Hippocampal formation (tissue), 2 donors: ENCODE data around the gene SLC5A1.

Experiments
- DNase-seq, 2 donors: peaks; one replicate each; lab custom pipeline; 2025; lab: John Stamatoyannopoulos, UW

Gene SLC5A1

GRCh38 chr22:32050678-32051515 lies 7.8 kb downstream of the SLC5A1 start:
- no peak for DNase-seq

DNA sequence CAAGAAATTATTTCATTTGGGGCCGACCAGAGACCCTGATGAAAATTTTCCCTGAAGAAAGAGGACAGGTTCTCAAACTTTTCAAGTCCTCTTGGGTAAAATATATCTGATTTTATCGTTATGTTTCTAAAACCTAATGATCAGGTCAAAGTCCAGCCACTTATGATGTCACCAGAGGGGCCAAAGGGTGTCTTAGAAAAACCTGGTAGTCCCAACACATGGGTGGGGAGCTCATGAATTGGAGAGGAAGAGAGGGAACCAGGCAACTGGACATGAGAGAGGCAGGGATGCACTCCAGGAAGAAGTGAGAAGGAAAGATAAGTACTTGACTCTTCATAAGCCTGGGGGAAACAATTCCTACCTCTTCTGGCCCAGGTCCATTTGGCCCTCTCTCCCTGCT lies 9.2 kb downstream of the SLC5A1 start:
- DNase-seq: no peak

GRCh38 chr22:32052936-32053791 lies 10.1 kb downstream of the SLC5A1 start:
- no peak for DNase-seq

DNA sequence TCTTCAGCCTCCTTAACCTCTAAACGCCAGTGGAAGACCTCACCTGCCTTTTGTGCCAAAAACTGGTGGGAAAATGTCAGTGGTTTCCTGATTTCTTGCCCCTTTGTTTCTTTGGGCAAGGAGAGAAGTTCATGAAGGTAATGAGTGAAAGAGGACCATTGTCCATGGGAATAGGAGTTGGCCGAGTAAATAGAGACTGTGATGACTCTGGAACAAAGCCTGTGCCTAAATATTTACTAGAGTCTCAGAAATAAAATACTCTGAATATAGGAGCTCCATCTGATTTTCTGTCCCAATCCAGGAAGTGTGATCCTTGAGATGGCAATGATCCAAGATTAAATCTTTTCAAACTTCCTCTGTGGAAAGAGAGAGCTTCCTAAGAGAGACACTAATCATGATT lies 12.0 kb downstream of the SLC5A1 start:
- no peak for DNase-seq

DNA sequence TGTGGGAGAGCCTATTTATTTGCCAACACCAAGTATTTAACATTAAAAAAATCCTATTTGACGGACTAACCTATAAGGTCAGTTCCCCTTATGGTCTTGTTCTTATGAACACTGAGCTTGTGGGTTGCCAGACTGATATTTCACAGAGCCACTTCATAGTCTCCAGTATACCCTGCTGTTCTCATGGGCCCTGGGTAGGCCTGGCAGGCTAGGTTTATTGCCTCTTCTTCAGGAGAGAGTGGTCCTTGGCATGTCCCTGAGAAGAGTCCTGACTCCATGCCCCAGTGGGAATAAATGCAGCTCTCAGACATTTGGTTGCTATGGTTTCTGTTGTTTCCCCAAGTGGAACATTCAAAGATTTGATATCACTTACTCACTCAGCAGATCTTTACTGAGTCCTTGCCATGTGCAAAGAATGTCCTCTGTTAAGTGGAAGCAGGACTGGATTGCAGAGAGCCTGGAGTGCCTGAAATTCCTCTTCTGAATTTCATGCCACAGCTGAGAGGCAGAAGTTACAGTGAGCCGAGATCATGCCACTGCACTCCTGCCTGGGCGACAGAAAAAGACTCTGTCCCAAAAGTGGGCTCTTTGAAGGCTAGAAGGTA lies 15.7 kb downstream of the SLC5A1 start:
- DNase-seq: no peak

DNA sequence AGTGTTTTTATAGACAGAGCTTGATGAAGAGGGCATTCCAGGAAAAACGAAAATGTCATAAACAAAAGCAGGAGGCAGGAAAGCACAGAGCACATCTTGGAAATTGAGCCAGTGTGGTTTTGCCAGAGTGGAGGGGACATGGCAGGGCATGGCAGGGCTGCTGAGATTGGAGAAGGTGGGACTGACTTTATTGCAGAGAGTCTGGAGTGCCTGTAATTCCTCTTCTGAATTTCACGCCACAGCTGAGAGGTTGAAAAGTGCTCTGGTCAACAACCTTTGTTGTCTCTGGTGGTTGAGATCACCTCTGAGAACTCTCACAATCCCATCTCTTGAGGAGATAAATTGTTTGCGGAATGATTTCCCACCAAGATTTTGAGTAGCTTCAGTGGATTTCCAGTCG lies 16.4 kb downstream of the SLC5A1 start:
- no peak for DNase-seq

DNA sequence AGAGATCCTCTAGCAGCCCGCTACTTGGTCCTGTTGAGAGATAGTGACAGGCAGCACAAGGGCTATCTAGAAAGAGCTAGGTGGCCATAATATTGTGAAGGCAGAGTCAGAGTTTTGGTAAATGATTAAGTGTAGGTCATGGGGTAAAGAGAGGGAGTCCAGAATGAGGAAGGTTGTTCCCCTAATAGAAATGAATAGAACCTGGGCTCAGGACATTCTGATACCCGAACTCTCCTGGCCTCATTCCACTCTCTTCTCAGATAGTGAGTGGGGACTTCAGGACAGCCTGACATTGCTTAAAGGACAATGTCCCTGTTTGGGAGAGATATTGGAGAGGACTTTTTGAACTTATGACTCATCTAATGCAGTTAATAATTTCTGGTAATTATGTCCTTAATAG lies 20.6 kb downstream of the SLC5A1 start:
- no peak for DNase-seq

DNA sequence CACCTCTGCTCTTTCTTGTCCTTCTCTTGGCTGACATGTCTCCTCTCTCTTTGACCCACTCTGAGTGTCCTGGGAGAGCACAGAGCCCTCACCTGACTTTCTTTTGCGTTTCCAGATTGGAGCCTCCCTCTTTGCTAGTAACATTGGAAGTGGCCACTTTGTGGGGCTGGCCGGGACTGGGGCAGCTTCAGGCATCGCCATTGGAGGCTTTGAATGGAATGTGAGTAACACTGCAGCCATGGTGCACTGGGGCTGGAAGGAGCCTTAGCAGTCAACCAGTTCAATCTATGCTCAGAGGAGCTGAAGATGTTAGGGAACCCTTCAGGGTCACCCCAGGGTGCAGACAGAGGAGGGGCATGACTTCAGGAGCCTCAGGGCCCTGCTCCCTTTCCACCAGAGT lies 23.8 kb downstream of the SLC5A1 start:
- DNase-seq: no peak

GRCh38 chr22:32067613-32068012 lies 24.6 kb downstream of the SLC5A1 start:
- DNase-seq: no peak

GRCh38 chr22:32069579-32070372 lies 26.7 kb downstream of the SLC5A1 start:
- no peak for DNase-seq

DNA sequence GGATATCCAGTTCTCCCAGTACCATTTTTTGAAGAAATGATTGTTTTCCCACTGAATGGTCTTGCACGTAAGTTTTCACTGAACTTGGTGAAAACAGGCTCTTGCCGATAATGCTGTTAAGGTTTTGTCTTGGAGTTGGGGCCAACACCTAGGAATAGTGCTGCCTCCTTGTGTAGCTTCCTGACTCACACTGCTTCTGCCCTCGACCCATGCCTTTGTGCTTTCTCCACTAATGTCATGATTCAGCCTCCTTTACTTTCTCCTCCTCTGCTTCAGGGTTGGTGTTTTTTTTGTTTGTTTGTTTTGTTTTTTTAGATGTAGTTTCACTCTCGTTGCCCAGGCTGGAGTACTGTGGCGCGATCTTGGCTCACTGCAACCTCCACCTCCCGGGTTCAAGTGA lies 30.2 kb downstream of the SLC5A1 start:
- DNase-seq: no peak

GRCh38 chr22:32073823-32074380 lies 30.8 kb downstream of the SLC5A1 start:
- DNase-seq: no peak

- DNase-seq: no peak
These were observed 33.1 kb downstream of the SLC5A1 start for GRCh38 chr22:32075997-32076760.

DNA sequence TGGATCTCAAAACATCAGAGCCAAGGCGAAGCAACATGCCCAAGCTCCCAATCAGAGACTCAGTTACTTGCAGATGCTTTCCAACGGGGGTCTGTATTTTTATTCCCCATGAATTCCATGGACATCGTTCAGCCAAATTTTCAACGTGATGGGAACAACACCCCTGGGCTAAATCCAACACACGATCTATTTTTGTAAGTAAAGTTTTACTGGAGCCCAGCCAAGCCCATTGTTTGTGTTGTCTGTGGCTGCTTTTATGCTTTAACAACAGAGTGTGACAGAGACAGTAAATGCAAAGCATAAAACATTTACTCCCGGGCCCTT lies 33.7 kb downstream of the SLC5A1 start:
- DNase-seq: no peak

- DNase-seq: no peak
These were observed 34.1 kb downstream of the SLC5A1 start for GRCh38 chr22:32077151-32077550.

DNA sequence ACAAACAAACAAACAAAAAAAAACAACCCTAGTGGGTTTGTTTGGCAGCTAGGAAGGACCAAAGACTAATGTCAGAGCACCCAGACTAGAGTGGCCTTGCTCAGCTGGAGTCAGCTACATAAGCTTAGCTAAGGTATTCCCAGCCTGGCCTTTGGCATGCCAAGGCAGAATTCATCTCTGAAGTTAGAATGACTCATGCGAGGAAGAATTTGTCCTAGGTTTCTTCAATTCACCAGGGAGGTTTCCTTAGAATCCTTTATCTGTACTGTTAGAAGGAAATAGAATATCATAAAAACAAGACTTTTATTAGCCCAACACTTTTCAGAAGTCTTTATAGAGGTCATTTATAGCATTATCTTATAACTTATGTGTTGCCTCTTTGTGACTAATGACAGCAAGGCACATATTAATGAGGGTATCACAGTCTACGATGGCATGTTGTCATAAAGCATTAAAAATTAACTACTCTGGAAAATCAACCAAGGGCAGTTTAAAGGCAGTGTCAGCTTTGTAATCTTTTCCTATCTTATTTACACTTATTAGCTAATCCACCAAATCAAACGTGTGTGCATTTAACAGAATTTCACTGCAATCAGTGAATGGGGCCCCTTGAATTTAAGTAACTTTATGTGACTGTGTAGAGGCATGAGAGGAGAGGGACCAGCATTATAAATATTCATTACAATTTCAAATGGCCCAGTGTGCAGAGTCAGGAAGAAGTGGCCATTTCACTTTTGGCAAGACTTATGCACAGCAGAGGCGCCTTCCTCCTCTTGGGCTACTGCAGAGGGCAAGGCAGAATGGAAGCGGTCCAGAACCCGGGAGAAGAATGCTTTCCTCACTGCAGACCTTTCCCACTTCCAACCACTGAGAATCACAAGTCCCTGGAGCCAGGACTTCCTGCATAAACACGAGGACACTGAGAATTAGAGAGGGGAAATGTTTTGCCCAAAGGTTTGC lies 36.3 kb downstream of the SLC5A1 start:
- no peak for DNase-seq

GRCh38 chr22:32080904-32081303 lies 37.8 kb downstream of the SLC5A1 start:
- peak in 1 of 2 donors; percentile 7 for DNase-seq

DNA sequence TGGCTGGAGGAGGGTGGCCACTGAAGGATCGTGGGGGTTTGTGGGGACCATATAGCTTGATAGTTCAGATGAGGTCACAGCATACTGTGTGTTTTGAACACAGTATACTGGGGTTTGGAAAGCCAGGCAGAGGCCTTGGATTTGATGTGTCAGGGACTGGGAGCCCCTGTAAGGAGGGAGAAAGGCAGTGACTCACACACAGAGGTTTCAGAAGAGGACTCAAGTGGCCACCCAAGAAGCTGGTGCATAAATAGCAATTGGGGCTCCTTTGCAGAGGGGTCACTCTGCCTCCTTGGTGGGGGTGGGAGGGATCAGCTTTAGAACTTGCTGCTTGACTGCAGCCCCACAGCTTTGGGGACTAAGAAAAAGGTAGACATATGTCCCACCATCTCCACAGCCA lies 39.3 kb downstream of the SLC5A1 start:
- no peak for DNase-seq

GRCh38 chr22:32083000-32083399 lies 39.9 kb downstream of the SLC5A1 start:
- no peak for DNase-seq

DNA sequence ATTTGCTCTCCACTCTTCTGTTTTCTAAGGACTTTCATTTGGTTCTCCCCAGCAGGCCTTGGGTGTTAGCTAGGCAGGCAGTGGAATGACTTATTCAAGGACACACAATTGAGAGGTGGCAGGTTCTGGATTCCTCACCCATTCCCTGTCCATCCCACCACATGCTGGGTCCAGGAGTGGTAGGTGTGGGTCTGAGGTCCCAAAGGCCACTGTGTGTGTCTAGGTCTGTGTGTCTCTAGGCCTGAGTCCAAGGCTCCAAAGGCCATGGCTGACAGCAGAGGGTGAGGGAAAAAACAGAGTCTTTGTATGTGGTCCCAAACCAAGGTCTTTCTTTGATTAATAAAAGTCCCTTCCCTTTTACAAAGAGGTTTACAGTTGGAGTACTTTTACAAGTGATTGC lies 40.8 kb downstream of the SLC5A1 start:
- no peak for DNase-seq
